GM18951 (cell line): ENCODE data around the gene EDARADD.

ENCODE experiments used
- POLR2A ChIP-seq: IDR thresholded peaks from 4 replicates; pipeline ENCODE4 v1.6.1; 2011; ENCODE audit warnings: mild to moderate bottlenecking; ENCODE audit not compliant: insufficient read length, insufficient read depth; ENCODE audit errors: extremely low read depth
- in situ Hi-C: fragments of 300-500 bp; cut with MboI; formaldehyde crosslinking; loops from one replicate; pipeline ENCODE4 v1.12.0; 2022; ENCODE audit warnings: low sequenced_read_pairs, mixed read lengths, inconsistent platforms; ENCODE audit not compliant: unreplicated experiment

Gene EDARADD

DNA sequence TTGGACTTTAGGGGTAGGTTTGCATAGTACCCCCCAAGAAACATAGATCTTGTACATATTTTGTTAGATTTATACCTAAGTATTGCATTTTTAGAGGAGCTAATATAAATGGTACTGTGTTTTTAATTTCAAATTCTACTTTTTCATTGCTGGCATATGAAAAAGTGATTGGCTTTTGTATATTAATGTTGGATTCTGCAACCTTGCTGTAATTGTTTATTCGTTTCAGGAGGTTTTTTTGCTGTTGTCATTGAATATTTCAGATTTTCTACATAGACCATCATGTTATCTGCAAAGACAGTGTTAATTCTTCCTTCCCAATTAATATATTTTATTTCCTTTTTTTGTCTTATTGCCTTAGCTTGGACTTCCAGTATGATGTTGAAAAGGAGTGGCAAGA lies 23.0 kb upstream of the EDARADD start:
- in situ Hi-C loops, result no loop called here
- no peak for TF ChIP-seq POLR2A

DNA sequence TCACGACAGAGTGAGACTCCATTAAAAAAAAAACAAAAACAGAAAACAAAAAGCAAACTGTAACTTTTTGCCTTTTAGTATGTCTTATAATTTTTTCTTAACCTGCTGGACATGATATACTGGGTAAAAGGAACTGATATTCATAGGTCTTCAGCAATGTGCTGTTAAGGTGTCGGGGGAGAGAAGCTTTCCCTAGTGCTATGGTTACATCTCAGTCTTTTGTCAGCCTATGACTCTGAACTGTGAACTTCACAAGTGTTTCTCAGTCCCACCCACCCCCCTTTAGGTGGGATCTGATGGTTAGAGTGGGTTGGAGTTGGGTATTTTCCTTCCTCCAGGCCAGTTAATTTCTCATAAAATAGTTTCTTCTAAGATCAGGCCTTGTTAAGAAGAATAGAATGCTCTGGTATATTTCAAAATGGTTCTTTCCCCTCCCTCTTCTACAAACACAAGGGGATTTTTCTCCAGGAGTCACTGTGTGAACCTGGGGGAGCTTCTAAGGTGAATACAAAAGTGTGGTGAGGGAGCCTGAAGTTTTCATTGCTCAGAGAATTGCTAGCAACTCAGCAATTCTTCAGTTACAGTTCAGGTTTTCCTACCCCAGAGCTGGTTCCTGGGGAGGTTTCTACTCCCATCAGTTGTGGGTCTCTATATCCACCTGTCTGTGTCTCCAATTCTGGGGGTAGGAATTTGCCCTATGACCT lies 16.1 kb upstream of the EDARADD start:
- in situ Hi-C loops, result no loop called here
- no peak for TF ChIP-seq POLR2A

DNA sequence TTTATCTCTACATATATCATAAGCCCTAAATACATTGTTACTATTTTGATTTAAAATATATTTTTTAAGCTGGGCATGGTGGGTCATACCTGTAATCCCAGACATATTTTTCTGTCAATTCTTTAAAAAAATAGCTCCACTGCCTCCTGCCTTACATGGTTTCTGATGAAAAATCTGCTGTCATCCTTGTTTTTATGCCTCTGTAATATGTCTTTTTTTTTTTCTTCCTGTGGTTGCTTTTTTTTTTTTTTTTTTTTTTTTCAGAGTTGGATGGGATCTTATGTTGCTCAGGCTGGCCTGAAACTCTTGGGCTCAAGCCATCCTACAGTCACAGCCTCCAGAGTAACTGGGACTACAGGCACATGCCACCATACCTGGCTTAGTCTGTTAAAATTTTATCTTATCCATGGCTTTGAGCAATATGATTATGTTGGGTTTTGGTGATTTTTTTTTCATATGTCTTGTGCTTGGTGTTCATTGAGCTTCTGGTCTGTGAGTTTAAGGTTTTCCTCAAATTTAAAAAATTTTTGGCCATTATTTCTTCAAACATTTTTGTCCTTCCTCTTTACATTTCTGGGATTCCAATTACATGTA lies 12.4 kb upstream of the EDARADD start:
- no peak for TF ChIP-seq POLR2A
- in situ Hi-C loops, result no loop called here

DNA sequence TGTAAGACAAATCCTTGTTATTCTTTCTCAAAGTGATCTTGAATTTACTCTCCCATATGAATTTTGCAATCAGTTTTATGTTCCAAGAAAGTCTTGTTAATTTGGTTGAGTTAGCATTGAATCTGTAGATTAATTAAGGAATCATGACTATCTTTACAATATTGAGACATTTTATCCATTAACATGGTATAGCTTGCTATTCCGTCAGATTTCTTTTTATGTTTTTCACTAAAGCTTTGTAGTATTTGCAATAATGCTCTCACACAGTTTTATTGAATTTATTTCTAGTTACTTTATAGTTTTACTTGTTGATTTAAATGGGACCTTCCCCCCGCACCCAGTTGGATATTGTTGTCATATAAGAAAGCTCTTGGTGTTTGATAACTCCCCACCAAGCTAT lies 5.8 kb upstream of the EDARADD start:
- in situ Hi-C loops, result no loop called here
- no peak for TF ChIP-seq POLR2A

DNA sequence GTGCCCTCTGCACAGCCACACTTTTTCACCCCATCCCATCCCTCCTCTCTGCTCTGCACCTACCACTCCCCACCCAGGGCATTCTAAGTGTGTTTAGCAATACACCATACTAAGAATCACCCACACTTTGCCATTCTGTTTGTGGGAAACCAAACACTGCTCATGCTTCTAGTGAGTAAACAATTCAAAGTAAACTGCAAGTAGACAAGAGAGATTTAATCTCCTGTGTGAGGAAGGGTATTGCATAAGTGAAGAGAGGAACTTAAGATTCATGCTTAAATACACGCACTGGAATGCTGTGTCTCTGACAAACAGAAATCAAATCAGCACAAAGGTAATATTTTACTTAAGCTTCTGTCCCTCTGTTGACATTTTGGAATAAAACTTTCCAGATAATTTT lies 4.8 kb upstream of the EDARADD start:
- no peak for TF ChIP-seq POLR2A
- in situ Hi-C loops, result no loop called here

DNA sequence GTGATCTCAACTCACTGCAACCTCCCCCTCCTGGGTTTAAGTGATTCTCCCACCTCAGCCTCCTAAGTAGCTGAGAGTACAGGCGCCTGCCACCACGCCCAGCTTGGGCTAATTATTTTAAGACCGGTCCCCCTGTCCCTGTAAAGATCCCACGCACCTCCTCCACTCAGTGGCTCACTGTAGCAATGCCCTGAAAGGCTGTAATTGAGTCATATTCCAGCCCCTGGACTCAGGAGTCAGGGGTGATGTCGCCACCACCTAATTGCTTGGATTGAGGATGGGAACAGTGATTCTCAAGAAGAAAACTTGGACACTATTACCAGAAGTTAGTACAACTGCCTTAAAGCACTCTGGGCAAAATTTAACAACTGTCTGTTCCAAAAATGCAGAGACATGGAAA lies 3.1 kb upstream of the EDARADD start:
- TF ChIP-seq POLR2A, result no peak
- in situ Hi-C loops, result no loop called here

DNA sequence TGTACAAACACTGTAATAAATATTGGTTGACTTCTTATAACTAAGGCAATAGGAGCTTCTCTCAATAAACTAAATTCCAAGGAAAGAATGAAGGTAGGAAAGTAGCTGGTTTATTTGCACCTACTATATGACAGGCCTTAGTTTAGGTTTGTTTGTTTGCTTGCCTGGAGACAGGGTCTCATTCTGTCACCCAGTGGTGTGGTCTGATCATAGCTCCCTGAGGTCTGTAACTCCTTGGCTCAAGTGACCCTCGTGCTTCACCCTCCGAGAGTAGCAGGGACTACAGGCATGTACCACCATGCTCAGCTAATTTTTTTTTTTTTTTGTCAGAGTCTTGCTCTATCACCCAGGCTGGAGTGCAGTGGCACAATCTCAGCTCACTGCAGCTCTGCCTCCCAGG lies 1.9 kb upstream of the EDARADD start:
- TF ChIP-seq POLR2A, result no peak
- in situ Hi-C loops, result no loop called here

DNA sequence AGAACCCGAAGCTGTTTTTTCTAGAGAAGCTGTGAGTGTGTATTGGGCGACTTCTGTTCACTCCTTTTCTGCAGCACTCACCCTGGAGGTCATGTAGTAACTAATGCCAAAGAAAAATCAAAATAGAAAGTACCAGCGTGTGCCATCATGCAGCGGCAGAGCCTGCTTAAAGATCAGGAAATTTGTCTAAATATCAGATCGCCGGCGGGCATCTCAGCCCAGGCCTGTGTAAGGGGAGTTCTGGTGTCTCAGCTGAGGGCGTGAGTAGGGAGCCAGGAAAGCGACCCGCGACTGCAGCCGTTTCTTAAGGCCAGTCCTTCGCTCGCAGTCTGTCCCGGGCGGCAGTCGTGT lies 768 bp downstream of the EDARADD start:
- in situ Hi-C loops, result no loop called here
- no peak for TF ChIP-seq POLR2A

DNA sequence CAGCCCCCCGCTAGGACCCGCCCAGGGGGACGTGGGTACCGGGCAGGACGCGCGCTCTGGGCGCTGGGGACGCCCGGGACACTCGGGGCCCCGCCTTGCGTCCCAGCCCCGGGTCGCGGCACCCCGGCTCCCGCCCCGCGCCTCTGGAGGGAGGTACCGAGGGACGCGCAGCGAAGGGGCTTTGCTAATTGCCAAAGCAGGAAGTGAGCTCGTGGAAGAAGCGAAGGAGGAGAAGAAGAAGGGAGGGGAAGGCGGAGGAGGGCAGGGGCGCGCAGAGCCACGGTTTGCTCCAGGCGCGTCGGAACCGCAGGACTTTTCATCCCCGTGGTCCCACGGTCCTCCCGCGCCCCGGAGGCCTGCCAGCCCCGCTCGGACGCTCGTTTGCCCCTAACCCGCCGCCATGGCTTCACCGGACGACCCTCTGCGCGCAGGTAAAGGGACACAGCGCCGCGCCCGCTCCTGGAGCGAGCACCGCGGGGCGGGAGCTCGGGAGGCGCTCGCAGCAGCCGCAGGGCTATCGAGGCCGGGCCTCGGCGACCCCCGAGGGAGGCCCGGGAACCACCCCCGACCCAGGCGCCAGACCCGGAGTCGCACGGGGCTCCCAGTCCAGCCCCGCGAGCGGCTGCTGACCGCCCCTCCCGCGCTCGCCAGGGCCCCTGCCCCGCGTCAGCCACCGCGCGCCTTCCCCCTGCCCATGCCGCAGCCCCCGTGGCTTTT lies 1.3 kb downstream of the EDARADD start:
- in situ Hi-C loops, result no loop called here
- peak; percentile 3 for TF ChIP-seq POLR2A

DNA sequence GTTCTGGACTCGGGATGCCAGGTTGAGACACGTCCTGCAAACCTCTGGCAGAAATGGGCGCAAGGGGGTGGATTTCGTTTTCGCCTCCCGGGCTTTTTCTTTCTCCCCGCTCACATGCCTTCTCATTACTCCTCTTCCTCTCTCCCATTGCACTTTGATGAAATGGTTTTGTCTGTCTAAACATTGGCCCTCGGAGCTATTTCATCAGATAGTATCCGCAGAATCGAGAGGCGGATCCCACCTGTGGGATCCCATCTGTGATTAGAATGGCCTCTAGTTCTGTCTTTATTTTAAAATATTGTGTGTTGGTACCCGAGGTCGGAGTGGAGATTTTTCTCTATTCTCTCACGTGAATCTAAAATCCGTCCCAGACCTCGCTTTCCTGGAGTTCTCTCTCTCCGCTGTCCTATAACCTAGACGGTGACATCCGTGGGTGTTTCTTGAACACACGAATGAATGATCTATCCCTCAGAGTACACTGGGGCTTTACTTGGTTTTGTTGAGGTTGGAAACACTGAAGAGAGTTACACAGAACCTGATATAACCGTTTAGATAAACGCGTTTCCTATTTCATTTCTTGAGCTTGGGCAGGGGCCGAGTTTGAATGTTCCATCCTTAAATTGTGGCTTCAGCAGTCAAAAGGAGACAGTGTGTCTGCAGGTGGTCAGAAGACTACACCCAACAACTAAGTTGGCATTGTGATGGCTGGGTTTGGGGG lies 2.0 kb downstream of the EDARADD start:
- in situ Hi-C loops, result no loop called here
- TF ChIP-seq POLR2A, result no peak

DNA sequence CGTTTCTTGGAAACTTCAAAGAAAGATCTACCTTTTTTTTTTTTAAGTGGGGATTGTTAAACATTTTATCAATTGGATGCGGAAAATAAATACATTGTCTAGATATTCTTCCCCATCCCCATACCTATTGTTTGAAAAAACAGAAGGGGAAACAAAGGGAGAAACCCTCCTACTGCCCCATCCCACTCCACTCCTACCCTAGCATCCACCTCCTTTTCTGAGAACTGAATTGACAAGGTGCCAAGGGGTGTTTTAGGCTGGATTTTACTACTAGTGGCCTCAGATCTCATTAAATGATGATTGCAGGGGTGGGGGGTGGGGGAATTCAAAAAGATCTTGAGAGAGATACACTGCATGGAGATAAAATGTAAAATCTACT lies 2.6 kb downstream of the EDARADD start:
- in situ Hi-C loops, result no loop called here
- TF ChIP-seq POLR2A, result no peak

DNA sequence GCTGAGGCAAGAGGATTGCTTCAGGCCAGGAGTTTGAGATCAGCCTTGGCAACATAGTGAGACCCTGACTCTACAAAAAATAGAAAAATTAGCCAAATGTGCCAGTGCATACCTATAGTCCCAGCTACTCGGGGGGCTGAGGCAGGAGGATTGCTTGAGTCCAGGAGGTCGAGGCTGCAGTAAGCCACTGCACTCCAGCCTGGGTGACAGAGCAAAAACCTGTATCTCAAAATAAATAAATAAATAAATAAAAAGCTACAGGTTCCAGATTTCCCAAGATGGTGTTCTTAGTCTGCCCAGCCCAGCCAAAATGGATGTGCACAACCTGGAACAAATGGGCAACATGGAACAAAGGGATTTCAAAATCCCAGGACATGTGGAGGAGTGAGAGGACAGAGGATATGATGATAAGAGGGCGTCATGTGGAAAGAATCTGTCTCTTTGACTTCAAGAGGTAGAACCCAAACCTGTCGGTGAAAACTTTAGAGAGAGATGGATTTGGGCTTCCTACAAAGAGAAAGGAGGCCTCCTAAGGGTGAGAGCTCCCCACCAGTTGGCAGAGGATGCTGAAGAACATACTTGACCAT lies 3.2 kb downstream of the EDARADD start:
- in situ Hi-C loops, result no loop called here
- TF ChIP-seq POLR2A, result no peak

DNA sequence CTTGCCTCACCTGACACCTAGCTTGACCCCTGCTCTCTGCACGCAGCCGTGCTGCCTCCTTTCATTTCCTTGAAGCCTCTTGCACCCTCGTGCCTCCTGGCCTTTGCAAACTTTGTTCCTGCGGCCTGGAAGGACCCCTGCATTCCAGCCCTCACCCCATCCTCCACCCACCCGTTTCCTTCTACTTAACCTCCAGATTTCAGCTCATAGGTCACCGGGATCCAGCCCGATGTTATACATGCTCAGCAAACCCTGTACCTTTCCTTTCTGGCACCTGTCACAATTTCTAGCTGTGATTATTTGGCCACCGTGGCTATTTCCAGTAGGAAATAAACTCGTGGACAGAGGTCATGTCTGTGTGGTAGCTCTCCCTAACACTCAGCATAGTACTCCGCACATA lies 4.5 kb downstream of the EDARADD start:
- TF ChIP-seq POLR2A, result no peak
- in situ Hi-C loops, result no loop called here
